ENCODE results near the gene EXOC6.
"Not testable (repeated sequence)": the region's sequence is repeated elsewhere in the genome, so short reads cannot be mapped to it uniquely, and the experiment has no call there.

The EXOC6 gene

DNA sequence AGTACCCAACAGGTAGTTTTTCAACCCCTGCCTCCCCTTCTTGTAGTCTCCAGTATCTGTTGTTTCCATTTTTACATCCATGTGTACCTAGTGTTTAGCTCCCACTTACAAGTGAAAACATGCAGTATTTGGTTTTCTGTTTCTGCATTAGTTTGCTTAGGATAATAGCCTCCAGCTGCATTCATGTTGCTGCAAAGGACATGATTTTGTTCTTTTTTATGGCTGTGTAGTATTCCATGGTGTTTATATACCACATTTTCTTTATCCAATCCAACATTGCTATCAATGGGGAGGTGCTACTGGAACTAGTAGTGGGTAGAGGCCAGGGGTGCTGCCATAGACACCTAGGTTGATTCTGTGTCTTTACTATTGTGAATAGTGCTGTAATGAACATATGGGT, 104.3 kb downstream of the EXOC6 start:
- DNase-seq = not testable (repeated sequence)

DNA sequence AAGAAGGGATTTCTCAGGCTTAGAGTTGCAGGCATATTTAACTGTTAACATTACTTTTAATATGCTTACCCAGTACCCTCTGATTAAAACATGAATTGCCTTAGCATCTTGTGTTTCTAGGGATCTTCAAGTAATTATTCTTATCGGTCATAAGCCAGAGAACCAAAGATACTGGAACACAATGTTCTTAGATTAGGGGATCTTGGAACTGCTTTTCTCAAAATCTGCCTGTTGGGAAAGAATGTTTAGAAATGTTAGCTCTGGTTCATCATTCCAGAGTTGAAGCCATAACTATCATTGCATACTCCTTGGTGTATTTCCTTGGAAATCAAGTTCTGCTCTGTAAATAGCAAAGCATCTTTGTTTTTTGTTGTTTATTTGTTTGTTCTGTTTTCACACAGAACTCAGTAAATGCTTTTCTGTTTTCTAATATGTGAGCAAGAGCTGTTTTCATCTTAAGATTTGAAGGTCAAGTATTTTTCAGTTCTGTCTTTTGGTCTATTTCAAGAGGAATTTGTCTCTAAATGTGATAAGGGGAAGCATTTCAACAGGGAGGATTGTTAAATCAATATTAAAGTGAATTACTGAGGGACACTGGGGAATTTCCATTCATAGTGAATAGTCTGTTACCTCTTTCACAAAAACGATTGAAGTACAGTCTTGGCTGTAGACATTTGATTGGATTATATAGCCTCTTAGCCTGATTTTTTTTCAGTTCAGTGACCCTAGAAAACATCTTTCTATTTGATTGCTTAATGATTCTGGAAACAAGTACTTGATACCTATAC, 109.1 kb downstream of the EXOC6 start:
- DNase-seq = no peak

DNA sequence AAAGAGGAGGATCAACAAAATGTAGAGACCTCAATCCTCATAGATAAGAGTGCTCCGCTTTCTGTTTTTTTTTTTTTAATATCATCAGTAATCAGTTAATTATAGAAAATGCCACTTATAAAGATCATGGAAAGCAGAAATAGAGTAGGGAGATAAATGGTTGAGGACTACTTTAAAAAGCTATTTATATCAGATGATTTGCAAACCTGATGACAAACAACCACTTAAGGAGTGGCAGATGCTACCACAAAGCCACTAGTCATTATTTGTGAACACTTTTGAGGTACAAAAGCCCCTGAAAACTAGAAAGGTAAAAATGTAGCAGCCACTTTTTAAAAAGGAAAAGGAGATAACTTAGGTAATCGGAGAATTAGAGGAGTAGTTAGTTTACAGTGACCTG, 113.3 kb downstream of the EXOC6 start:
- no peak for DNase-seq

DNA sequence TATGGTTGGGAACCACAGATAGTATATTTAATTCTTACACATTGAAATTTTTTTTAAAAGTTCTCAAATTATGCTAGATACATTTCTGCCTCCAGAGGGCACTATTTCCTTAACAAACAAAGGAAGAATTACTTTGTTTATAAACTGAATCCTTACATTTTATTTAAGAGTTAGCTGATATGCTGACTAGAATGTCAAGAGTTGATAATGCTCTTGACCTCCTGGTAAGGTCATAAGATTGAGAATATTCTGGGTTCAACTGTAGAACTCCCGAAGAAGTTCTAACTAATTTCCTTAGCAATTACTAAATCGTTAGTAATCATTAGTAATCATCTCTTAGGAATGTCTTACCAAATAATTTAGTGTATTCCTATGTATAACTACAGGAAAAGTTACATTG, 117.0 kb downstream of the EXOC6 start:
- DNase-seq = peak in 2 of 6 experiments; percentile 6 to 9

DNA sequence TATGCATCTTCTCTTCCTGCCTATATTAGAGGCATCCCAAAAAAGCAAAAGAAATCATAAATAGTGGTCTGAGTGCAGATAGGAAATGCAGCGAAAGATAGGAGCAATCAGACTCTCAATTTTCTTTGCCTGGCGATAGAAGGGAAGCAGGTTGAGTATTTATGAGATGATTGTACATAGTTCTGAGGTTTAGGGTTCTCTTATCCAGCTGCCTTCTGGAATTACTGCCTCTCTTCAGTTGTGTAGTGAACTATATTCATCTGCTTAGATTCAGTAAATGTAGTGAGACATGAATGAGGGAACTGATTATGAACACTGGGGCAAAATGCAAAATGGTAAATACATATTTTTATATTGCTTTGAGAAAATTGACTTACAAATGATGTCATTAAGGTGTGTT, 119.3 kb downstream of the EXOC6 start:
- no peak for DNase-seq

DNA sequence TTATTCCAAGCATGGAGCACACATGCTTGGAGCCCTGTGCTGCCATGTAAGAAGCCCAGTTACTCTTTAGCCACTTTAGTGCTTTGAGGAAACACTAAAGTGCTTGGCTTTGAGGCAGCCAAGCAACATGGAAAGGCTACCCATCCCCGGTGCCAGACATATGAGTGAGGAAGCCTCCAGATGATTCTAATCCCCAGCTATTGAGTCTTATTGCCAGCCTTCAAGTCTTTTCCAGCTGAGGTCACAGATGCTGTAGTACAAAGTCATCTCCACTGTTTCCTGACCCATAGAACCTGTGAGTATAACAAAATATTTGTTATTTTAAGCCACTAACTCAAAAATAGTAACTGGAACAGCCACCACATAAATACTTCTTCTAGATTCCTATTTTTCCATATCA, 120.8 kb downstream of the EXOC6 start:
- DNase-seq = no peak

DNA sequence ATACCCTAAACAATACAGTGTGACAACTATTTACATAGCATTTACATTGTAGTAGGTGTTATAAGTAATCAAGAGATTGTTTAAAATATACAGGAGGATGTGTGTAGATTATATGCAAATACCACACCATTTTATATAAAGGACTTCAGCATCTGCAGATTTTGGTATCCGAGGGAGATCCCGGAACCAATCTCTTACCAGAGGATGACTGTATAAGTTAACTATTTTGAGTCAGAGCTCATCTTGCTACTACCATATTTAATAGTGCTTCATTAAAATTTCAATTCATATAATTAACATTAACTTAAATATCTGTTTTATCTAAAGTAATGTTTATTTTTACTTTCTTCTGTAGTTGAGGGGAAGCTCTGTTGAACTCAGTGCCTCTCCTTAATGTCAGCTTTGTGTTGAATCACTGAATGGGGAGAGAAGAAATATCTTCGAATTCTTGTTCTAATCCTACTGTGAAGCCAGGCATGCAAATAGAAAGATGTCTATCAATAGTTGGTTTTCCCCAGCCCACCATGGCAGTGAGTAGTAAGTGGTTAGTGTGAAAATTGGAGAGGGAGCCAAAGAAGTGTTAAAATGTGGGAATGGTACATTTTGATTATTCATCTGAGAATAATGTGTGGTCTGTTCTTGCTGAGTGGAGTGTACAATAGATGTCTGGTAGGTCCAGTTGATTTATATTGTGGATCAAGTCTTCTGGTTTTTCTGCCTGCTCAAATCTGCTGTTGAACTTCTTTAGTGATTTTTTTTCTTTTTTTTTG, 122.2 kb downstream of the EXOC6 start:
- DNase-seq = no peak

DNA sequence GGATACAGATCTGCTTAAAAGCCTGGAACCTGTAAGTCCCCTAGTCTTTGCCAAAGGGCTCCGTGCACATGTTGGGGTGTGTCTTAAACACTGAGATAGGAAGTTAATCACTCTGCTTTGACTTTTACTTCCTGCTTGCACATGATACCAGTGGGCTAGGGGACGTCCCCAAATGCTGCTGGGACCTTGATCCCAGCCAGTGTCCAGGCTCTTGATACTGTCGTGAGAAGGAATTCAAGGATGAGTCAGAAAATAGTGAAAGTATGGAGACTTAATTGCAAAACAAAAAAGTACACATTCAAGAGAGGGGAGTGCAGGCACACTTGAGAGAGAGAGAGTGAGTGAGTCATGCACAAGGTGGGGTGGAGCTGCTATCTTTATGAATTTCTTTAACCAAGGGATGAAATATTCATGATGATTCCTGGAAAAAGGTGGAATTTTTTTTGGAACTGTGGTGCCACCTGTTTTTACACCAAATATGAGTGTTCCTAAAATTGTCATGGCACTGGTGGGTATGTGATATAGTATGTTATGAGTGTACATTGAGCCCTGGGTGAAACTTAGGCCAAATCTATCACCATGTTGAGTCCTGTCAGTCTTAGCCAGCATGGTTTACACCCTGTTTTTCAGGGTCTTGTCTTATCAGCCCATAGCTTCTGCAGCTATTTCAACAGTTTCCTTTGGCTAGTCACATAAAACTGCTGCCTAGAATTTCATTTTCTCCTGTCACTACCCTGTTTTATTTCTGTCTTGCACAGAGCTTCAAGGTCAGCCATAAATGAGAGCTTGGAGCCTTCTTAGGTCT, 123.9 kb downstream of the EXOC6 start:
- DNase-seq = no peak

DNA sequence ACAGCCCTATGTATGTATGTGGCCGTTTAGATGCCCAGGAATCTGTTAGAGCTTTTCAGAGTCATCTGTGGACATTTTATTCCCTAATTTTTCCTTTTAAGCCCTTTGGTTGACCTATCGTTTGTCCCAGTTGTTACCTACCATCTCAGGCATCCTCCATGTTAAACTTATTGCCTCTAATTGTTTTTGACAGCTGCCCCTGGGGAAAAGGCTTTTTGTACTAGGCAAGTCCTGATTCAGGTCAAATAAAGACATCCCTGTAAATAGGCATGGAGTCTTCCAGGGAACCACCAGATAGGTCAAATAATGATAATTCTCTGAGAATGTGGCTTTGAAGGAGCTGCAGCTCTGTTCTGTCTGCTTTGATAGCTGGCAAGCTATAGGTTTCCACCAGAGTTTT, 124.6 kb downstream of the EXOC6 start:
- no peak for DNase-seq

DNA sequence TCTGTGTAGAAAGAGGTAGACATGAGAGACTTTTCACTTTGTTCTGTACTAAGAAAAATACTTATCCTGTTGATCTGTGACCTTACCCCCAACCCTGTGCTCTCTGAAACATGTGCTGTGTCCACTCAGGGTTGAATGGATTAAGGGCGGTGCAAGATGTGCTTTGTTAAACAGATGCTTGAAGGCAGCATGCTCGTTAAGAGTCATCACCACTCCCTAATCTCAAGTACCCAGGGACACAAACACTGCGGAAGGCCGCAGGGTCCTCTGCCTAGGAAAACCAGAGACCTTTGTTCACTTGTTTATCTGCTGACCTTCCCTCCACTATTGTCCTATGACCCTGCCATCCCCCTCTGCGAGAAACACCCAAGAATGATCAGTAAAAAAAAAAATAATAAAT, 128.0 kb downstream of the EXOC6 start:
- DNase-seq = not testable (repeated sequence)

DNA sequence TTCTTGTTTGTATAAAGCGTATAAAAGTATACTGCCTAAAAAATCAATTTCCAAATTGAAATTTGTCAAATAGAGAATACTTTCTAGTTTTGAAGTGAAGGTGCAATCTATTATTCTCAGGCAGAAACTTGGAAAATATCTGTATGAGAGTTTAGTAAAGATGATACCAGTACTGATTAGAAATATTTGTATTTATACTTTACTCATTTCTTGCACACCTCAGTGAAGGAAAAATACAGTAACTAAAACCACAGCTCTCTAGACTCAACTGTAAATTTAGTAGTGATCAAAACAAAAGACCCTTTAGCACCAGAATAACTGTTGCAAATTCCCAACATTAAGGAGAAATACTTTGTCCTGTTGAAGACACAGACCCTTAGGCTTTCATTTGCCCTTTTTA, 140.9 kb downstream of the EXOC6 start:
- no peak for DNase-seq

DNA sequence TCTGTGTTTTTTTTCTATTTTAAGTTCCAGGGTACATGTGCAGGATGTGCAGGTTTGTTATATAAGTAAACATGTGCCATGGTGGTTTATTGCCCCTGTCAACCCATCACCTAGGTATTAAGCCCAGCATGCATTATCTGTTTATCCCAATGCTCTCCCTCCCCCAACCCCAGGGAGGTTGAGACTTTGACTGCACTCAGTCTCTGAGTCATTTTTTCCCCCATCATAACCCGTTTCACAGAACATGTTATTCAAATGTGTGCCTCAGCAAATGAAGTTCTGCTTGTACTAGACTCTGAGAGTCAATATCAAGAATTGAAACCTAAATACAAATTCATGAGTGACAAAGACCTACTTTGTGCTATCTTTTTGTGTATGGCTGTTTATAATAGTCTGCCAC, 142.3 kb downstream of the EXOC6 start:
- DNase-seq = no peak

DNA sequence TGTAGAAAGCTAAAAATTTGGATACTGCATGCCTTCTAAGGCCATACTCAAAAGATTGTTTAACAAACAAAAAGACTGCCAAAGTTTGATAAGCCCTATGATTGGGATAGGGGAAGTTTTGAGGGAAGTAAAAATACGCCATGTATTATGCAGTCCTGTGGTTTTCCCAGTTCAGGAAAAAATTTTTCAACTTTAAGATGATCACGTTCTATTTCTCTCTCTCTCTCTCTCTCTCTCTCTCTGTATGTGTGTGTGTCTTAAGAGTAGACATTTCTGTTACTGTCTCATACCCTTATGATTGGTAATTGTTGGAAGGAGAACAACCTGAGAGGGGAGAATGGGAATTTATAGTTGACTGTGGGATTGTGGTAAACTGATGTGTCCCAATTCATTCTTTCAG, 143.2 kb downstream of the EXOC6 start:
- DNase-seq = no peak

DNA sequence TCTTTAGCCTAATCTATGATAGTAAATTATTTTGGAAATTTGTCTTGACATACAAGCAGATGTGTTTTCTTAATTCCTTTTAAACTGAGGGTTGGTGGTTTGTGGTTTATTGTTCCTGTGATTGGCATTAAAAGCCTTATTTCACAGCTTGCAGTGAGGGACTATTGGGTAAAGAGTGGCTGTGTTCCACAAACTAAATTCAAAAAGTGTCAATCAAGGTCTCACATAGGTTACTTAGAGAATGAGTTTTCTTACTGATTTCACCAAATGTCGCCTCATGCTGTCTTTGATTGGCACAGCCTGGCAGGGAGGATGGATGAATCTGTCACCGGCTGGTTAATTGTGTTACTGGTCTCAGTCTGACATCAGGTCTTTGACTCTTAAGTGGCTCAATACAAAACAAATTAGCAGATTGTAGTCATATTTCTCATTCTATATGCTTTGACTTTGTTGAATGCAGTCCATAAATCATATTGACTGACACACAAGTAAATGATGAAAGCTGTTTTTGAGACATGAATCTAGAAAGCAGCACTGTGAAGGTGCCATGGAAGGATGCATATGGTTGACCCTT, 145.5 kb downstream of the EXOC6 start:
- DNase-seq = no peak

DNA sequence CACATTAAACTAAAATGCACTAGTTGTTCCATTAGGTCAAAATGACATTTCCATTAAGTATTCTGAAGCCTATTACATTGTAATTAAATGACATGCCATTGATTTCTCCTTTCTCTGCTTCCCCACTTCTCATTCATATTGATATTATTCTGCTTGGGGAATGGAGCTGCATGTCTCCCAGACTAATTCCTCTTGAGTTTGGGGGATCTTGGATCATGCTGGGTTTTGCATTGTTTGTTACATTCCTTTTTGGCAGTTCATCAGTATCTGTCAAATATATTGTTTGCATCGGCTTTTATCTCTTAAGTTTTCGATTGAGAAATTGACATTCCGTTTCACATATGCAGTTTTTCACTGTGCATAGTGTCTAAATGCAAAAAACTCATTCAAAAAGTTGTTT, 147.2 kb downstream of the EXOC6 start:
- DNase-seq = no peak

DNA sequence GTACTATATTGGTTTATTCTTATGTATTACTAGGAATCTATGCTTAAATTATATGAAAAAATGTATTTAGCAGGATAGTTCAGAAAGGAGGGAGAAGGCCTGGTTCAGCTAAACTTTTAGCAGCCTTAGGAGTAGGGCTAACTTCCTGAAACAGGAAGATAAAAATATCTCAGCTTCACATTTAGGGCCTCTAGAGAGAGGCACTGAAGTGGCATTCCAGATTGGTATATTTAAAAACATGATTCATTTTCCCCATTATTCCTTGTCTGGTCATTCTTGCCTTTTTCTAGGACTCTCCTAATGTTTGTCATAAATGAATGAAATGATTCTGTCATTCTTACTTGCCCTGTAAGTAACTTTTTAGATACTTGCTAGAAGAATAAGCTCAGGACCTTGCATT, 149.3 kb downstream of the EXOC6 start:
- DNase-seq = no peak

DNA sequence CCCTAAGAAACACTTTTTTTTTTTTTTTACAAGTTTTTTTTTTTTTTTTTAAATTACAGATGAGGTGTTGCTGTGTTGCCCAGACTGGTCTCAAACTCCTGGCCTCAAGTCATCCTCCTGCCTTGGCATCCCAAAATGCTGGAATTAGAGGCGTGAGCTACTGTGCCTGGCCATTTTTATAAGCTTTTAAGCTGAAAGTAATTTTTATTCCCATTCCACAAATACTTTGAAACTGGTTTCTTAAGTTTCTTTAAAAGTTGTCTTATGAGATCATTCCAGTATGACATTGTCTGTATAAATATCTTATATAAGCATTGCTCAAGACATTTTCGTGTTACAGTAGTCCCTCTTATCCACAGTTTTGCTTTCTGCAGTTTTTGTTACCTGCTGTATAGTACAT, 150.9 kb downstream of the EXOC6 start:
- no peak for DNase-seq

DNA sequence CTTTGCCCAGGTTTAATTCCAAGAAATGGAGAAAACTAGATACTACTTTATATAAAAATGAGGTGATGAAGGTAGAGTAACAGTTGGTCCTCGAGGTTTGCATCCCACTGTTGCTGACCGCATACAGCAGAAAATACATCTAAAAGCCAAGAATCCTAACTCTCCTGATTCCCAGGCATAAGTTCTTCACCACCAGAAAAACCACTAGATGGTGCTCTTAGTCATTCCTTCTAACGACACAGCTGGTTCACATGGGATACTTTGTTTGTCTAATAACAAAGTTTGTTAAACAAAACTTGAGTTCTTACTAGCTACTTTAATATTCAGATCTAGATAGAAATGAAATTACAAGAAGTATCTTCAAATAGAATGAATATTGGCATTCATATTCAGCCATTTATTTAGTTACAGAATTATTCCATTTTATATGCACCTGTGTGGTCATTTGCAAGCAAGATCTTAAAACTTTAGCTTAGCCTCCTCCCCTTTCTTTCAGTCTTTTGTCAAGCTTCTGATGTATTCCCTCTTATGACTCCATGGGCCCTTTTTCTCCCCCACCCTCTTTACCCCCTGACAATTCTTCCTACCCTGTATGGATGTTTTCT, 158.2 kb downstream of the EXOC6 start:
- DNase-seq = no peak

DNA sequence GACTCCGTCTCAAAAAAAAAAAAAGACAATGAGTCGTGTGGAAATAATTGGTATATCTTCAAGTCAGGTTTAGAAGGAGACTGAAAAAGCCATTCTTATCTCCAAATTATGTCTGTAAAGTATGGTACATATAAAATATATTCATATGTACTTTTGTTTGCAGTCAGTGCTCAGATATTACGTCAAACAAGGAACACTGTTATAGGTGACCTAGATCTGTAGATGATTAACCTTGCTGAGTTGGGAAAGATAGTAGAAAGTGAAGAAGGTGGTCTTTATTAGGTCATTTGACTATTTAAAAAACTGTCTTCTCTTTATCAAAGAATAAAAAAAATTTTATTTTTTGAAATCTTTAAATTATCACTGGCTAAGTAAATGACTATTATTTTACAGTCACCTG, 167.4 kb downstream of the EXOC6 start:
- DNase-seq = no peak

DNA sequence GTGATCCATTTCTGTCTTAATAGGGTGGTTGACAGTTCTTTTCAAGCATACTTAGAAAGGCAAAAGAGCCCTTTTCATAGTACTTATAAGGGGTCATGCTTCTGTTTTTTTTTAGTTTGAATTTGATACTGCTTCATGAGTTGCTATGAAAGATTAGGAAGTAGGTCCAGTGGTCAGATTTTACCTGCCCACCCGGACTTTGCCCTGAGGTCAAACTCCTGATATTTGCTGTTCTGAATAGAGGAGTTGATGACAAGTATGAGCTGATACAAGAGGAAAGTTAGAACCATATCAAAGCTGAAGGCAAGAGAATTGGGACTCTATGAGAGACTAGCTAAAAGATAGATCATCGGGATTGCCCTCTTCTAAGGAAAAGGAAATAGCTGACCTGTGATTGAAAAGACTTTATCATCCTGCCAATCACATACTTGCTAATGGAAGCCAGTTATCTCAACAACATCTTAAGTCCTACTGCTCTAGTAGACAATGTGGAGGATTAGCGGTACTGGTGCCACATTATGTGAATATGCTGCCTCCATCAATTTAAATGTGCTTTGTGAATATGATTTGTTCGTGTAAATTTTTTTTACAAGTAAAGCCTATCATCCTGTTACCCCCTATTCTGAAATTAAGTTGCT, 174.8 kb downstream of the EXOC6 start:
- DNase-seq = no peak

DNA sequence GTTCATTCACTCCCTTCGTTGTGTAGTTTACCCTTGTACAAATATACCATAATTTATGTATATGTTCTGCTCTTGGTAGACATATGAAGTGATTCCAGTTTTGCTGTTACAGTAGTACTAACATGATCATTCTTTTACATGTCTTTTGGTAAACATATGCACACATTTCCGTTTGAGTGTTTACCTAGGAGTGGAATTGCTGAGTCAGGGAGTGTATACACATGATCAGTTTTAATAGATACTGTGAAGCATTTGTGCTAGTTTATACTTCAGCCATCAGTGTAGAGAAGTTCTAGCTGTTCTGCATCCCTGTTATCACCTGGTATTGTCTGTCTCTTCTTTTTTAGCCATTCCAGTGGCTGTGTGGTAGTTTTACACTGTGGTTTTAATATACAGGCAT, 177.8 kb downstream of the EXOC6 start:
- no peak for DNase-seq

DNA sequence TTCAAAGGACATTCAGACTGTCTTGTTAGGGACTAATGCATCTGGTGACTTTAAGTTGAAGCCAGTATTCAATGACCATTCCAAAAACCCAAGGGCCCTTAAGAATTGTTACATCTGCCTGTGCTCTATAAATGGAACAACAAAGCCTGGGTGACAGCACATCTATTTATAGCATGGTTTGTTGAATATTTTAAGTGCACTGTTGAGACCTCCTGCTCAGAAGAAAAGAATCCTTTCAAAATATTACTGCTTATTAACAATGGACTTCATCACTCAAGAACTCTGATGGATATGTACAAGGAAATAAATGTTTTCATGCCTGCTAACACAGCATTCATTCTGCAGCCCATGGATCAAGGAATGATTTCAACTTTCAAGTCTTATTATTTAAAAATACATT, 179.2 kb downstream of the EXOC6 start:
- DNase-seq = no peak
